A673 (cell line): Measurements from ENCODE around the gene ZNF487. TPM values are rescaled to one million over a fixed set of nuclear protein-coding genes. Genes with fewer than 3 reads are reported as not detected.
"Not testable (repeated sequence)": the region's sequence is repeated elsewhere in the genome, so short reads cannot be mapped to it uniquely, and the experiment has no call there.

Source experiments
- BruUV-seq: library from RNA; stranded (reverse); fragments of 400-500 nt; replicated peaks from 2 replicates; lab custom pipeline; 2021; lab: Mats Ljungman, UMichigan
- CTCF ChIA-PET: fragments of 300-600 bp; sonication (Branson Sonifier 250); formaldehyde crosslinking; loops from one replicate; lab custom pipeline; 2022; ENCODE audit warnings: antibody characterized with exemption; lab: Charles Lee
- POLR2A ChIA-PET: fragments of 300-600 bp; sonication (Branson Sonifier 250); formaldehyde crosslinking; loops from one replicate; lab custom pipeline; 2022; ENCODE audit warnings: antibody characterized with exemption; ENCODE audit not compliant: low non-redundant PET; lab: Charles Lee
- DNase-seq: peaks from one replicate; pipeline ENCODE4 v3.0.0-alpha.2; 2015; ENCODE audit warnings: low spot score
- H3K27ac ChIP-seq: fragments of 200-600 bp; sonication (generic); 2 replicates; pipeline ENCODE4 v1.5.1; 2016; ENCODE audit warnings: mixed run types, low read depth, mild to moderate bottlenecking, mixed read lengths, antibody characterized with exemption, low read length; ENCODE audit not compliant: poor library complexity, severe bottlenecking
- H3K27me3 ChIP-seq: fragments of 200-600 bp; sonication (generic); replicated peaks from 2 replicates; pipeline ENCODE4 v1.6.1; 2017; ENCODE audit warnings: mixed run types, low read depth, mild to moderate bottlenecking, mixed read lengths, antibody characterized with exemption, low read length; ENCODE audit not compliant: insufficient read depth, poor library complexity
- H3K36me3 ChIP-seq: fragments of 200-600 bp; sonication (generic); 2 replicates; pipeline ENCODE4 v1.6.1; 2016; ENCODE audit warnings: mixed run types, mild to moderate bottlenecking, mixed read lengths, antibody characterized with exemption, low read length; ENCODE audit not compliant: insufficient read depth, poor library complexity, severe bottlenecking
- H3K4me1 ChIP-seq: fragments of 200-600 bp; sonication (generic); 2 replicates; pipeline ENCODE4 v1.6.1; 2017; ENCODE audit warnings: mixed run types, mild to moderate bottlenecking, mixed read lengths, antibody characterized with exemption, low read length; ENCODE audit not compliant: insufficient read depth, poor library complexity, severe bottlenecking
- H3K4me3 ChIP-seq: fragments of 200-600 bp; sonication (generic); 2 replicates; pipeline ENCODE4 v1.5.1; 2016; ENCODE audit warnings: low read depth, mixed run types, mild to moderate bottlenecking, mixed read lengths, low read length; ENCODE audit not compliant: poor library complexity, severe bottlenecking
- H3K9me3 ChIP-seq: fragments of 200-600 bp; sonication (generic); 2 replicates; pipeline ENCODE4 v1.6.1; 2016; ENCODE audit warnings: mixed run types, low read depth, mild to moderate bottlenecking, mixed read lengths, antibody characterized with exemption, low read length; ENCODE audit not compliant: poor library complexity, severe bottlenecking
- EZH2 ChIP-seq: fragments of 200-600 bp; sonication (generic); IDR thresholded peaks from 2 replicates; pipeline ENCODE4 v1.6.1; 2017; ENCODE audit warnings: borderline replicate concordance, low read depth, mild to moderate bottlenecking, mixed read lengths, antibody characterized with exemption, low read length; ENCODE audit not compliant: poor library complexity, severe bottlenecking
- intact Hi-C: fragments of 100-400 bp; cut with micrococcal nuclease; formaldehyde crosslinking; loops from one replicate; pipeline ENCODE4 v1.10.0; 2022; ENCODE audit not compliant: unreplicated experiment
- total RNA-seq: library from RNA; stranded (reverse); gene quantifications from 2 replicates; pipeline ENCODE4 v1.2.3, GENCODE V29; 2021
- TF ChIP-seq, protein P1 (sequence below): fragments of 300-800, 200-600 bp; sonication (generic); conservative IDR thresholded peaks from 2 replicates; pipeline ENCODE4 v1.5.1; 2017; ENCODE audit warnings: low read depth, mild to moderate bottlenecking, antibody characterized with exemption, low read length, moderate library complexity, mixed read lengths

The ZNF487 gene
- total RNA-seq, 1 experiment from 2014 or later, result 1.3 TPM

GRCh38 chr10:43458227-43458626, 21.3 kb downstream of the ZNF487 start:
- Histone ChIP-seq H3K36me3 (no peaks in the 10 kb centered on the region), H3K4me1 (no peaks in the 10 kb centered on the region), H3K27ac (no peak overlapping the region), H3K9me3 (no peaks in the 10 kb centered on the region), H3K27me3 (no peaks in the 10 kb centered on the region), H3K4me3 (no peak overlapping the region)
- intact Hi-C loops, result no loop called here
- POLR2A ChIA-PET, result no interaction called here
- CTCF ChIA-PET, result no interaction called here
- TF ChIP-seq, protein P1, sequence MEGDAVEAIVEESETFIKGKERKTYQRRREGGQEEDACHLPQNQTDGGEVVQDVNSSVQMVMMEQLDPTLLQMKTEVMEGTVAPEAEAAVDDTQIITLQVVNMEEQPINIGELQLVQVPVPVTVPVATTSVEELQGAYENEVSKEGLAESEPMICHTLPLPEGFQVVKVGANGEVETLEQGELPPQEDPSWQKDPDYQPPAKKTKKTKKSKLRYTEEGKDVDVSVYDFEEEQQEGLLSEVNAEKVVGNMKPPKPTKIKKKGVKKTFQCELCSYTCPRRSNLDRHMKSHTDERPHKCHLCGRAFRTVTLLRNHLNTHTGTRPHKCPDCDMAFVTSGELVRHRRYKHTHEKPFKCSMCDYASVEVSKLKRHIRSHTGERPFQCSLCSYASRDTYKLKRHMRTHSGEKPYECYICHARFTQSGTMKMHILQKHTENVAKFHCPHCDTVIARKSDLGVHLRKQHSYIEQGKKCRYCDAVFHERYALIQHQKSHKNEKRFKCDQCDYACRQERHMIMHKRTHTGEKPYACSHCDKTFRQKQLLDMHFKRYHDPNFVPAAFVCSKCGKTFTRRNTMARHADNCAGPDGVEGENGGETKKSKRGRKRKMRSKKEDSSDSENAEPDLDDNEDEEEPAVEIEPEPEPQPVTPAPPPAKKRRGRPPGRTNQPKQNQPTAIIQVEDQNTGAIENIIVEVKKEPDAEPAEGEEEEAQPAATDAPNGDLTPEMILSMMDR, result no peak
- no peak for TF ChIP-seq EZH2
- DNase-seq, result no peak
- BruUV-seq, result no TSS peak

DNA sequence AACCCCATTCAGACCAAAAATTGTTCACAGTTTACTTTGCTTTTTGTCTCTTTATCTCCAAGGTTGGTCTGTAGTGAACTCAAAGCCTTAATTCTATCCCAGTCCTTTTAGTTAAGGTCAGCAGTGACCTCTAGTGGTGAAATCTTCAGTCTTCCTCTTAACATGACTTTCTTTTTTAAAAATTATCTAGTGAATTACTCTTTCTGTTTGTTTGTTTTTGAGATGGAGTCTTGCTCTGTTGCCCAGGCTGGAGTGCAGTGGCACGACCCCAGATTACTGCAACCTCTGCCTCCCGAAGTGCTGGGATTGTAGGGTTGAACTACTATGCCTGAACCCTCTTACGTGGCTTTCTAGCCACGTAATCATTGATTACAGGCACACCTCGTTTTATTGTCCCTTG, 25.0 kb downstream of the ZNF487 start:
- BruUV-seq, result no TSS peak
- Histone ChIP-seq H3K4me1 (no peaks in the 10 kb centered on the region), H3K27me3 (no peaks in the 10 kb centered on the region), H3K36me3 (no peaks in the 10 kb centered on the region), H3K9me3 (no peaks in the 10 kb centered on the region), H3K27ac (no peak overlapping the region), H3K4me3 (no peak overlapping the region)
- CTCF ChIA-PET, result interaction anchor here (0.7 to 0.8 kb wide), 2 partner anchors 9 to 169 kb away, joined by 3 to 4 read pairs; no protein-coding TSS in a partner anchor
- POLR2A ChIA-PET, result no interaction called here
- intact Hi-C loops, result loop anchor here (1.0 to 2.0 kb wide), 2 partner anchors 73 to 167 kb away; no protein-coding TSS in a partner anchor
- peak; percentile 85 for DNase-seq
- TF ChIP-seq EZH2, result no peak
- TF ChIP-seq, protein P1, result peak; percentile 75

DNA sequence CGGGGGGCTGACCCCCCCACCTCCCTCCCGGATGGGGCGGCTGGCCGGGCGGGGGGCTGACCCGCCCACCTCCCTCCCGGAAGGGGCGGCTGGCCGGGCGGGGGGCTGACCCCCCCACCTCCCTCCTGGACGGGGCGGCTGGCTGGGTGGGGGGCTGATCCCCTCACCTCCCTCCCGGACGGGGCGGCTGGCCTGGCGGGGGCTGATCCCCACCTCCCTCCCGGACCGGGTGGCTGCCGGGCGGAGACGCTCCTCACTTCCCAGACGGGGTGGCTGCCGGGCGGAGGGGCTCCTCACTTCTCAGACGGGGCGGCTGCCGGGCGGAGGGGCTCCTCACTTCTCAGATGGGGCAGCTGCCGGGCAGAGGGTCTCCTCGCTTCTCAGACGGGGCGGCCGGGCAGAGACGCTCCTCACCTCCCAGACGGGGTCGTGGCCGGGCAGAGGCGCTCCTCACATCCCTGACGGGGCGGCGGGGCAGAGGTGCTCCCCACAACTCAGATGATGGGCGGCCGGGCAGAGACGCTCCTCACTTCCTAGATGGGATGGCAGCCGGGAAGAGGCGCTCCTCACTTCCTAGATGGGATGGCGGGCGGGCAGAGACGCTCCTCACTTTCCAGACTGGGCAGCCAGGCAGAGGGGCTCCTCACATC, 28.3 kb downstream of the ZNF487 start:
- POLR2A ChIA-PET, BruUV-seq, CTCF ChIA-PET: not testable (repeated sequence)

GRCh38 chr10:43465736-43466120, 28.8 kb downstream of the ZNF487 start:
- DNase-seq, intact Hi-C loops, H3K4me3 ChIP-seq, POLR2A ChIA-PET, H3K27me3 ChIP-seq, H3K36me3 ChIP-seq, H3K9me3 ChIP-seq, CTCF ChIA-PET, H3K27ac ChIP-seq, BruUV-seq, H3K4me1 ChIP-seq: not testable (repeated sequence)

More for the DNA sequence above, 28.3 kb downstream of the ZNF487 start:
- H3K27ac ChIP-seq, H3K4me3 ChIP-seq, DNase-seq, intact Hi-C loops, H3K9me3 ChIP-seq, H3K36me3 ChIP-seq, H3K4me1 ChIP-seq, H3K27me3 ChIP-seq: not testable (repeated sequence)
